ENCODE measurements around the gene ALOX5. TPM values are rescaled to one million over a fixed set of nuclear protein-coding genes. Genes with fewer than 3 reads are reported as not detected.
"Not testable (repeated sequence)": the region's sequence is repeated elsewhere in the genome, so short reads cannot be mapped to it uniquely, and the experiment has no call there.

Gene ALOX5
- total and polyA plus RNA-seq, 7 experiments from 2014 or later, result 1.0 to 143 (median 4.1) TPM

DNA sequence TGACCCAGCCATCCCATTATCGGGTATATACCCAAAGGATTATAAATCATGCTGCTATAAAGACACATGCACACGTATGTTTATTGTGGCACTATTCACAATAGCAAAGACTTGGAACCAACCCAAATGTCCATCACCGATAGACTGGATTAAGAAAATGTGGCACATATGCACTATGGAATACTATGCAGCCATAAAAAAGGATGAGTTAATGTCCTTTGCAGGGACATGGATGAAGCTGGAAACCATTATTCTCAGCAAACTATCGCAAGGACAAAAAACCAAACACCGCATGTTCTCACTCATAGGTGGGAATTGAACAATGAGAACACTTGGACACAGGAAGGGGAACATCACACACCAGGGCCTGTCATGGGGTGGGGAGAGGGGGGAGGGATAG is 41.0 kb downstream of the ALOX5 start:
- DNase-seq; H3K4me3 ChIP-seq (ENCODE audit: low read length); H3K9me3 ChIP-seq (ENCODE audit: control insufficient read depth in 2 of 3, low read length in 3 of 3); H3K36me3 ChIP-seq (ENCODE audit: control insufficient read depth in 2 of 3, insufficient read depth in 3 of 3, low read length in 3 of 3); H3K27ac Mint-ChIP-seq; ATAC-seq; H3K27me3 Mint-ChIP-seq; H3K4me3 Mint-ChIP-seq; CTCF ChIA-PET; H3K27ac ChIP-seq (ENCODE audit: low read depth, low read length); POLR2A ChIA-PET; H3K27me3 ChIP-seq (ENCODE audit: control insufficient read depth in 2 of 2, insufficient read depth in 2 of 2, low read length in 2 of 2); intact Hi-C loops (cut with micrococcal nuclease): not testable (repeated sequence)
- Mint-ChIP-seq H3K36me3 (peaks cover 0 to 58% (median 0%) of the 10 kb centered on the region in 5 donors), H3K9me3 (peaks cover 0 to 13% (median 0%) of the 10 kb centered on the region in 11 donors), H3K4me1 (peaks cover 15 to 39% (median 18%) of the 10 kb centered on the region in 7 donors)
- peaks cover 9 to 12% of the 10 kb centered on the region in 2 donors for H3K4me1 ChIP-seq (ENCODE audit: control insufficient read depth in 2 of 2, insufficient read depth in 2 of 2, low read length in 2 of 2)

GRCh38 chr10:45416603-45417002 is 42.6 kb downstream of the ALOX5 start:
- no peak for DNase-seq
- Histone ChIP-seq H3K27me3 (ENCODE audit: control insufficient read depth in 2 of 2, insufficient read depth in 2 of 2, low read length in 2 of 2) (no peaks in the 10 kb centered on the region), H3K4me3 (ENCODE audit: low read length) (no peak overlapping the region), H3K36me3 (ENCODE audit: control insufficient read depth in 2 of 3, insufficient read depth in 3 of 3, low read length in 3 of 3) (no peaks in the 10 kb centered on the region), H3K4me1 (ENCODE audit: control insufficient read depth in 2 of 2, insufficient read depth in 2 of 2, low read length in 2 of 2) (peaks cover 24 to 27% of the 10 kb centered on the region in 2 donors), H3K27ac (ENCODE audit: low read depth, low read length) (no peak overlapping the region), H3K9me3 (ENCODE audit: control insufficient read depth in 2 of 3, low read length in 3 of 3) (no peaks in the 10 kb centered on the region)
- ChIA-PET CTCF (no interaction called here), POLR2A (no interaction called here)
- Mint-ChIP-seq H3K4me3 (peak overlapping the region in 5 of 10 donors; percentile 2 to 65 (median 19)), H3K4me1 (peaks cover 29 to 44% (median 33%) of the 10 kb centered on the region in 7 donors), H3K36me3 (peaks cover 0 to 57% (median 0%) of the 10 kb centered on the region in 5 donors), H3K27me3 (peaks cover 0 to 5% (median 0%) of the 10 kb centered on the region in 5 donors), H3K27ac (peak overlapping the region in 3 of 9 donors; percentile 13 to 74 (median 57)), H3K9me3 (peaks cover 0 to 13% (median 0%) of the 10 kb centered on the region in 11 donors)
- intact Hi-C loops (cut with micrococcal nuclease), result no loop called here
- ATAC-seq, result no peak

DNA sequence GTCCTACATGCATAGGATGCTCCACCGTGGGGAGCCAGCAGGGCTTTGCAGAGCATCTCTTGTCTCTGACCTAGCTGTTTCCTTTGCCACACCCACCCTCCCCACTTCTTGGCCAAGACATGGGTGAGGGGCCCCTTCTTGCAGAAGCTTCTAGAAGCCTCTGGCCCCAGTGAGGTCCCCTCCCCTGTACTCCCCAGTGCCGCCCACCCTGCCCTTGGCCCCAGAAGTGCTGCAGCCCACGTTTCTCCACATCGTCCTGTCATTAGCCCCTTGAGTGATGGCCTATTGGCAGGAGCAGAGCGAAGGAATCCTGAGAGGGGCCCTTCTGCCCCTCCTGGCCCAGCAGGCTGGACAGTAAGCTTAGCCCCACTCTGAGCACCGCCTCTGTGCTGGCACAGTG is 43.7 kb downstream of the ALOX5 start:
- DNase-seq (no peak), ATAC-seq (no peak)
- Histone ChIP-seq H3K9me3 (ENCODE audit: control insufficient read depth in 2 of 3, low read length in 3 of 3) (no peaks in the 10 kb centered on the region), H3K36me3 (ENCODE audit: control insufficient read depth in 2 of 3, insufficient read depth in 3 of 3, low read length in 3 of 3) (no peaks in the 10 kb centered on the region), H3K27ac (ENCODE audit: low read depth, low read length) (no peak overlapping the region), H3K27me3 (ENCODE audit: control insufficient read depth in 2 of 2, insufficient read depth in 2 of 2, low read length in 2 of 2) (no peaks in the 10 kb centered on the region), H3K4me3 (ENCODE audit: low read length) (no peak overlapping the region), H3K4me1 (ENCODE audit: control insufficient read depth in 2 of 2, insufficient read depth in 2 of 2, low read length in 2 of 2) (peaks cover 29 to 39% of the 10 kb centered on the region in 2 donors)
- Mint-ChIP-seq H3K9me3 (peaks cover 0 to 13% (median 0%) of the 10 kb centered on the region in 11 donors), H3K4me1 (peaks cover 33 to 55% (median 44%) of the 10 kb centered on the region in 7 donors), H3K36me3 (peaks cover 0 to 51% (median 0%) of the 10 kb centered on the region in 5 donors), H3K27ac (peak overlapping the region in 6 of 9 donors; percentile 33 to 99 (median 62)), H3K4me3 (peak overlapping the region; percentile 5 to 97 (median 72)), H3K27me3 (peaks cover 0 to 3% (median 0%) of the 10 kb centered on the region in 5 donors)
- POLR2A ChIA-PET, result interaction anchor here (0.6 kb wide), 1 partner anchor 259 kb away, joined by 6 read pairs; no protein-coding TSS in a partner anchor
- CTCF ChIA-PET, result no interaction called here
- intact Hi-C loops (cut with micrococcal nuclease), result loop anchor here (2.0 kb wide), 3 partner anchors 53 to 255 kb away; partner anchors contain the start of gene ZFAND4 (in 1 of the 2)

DNA sequence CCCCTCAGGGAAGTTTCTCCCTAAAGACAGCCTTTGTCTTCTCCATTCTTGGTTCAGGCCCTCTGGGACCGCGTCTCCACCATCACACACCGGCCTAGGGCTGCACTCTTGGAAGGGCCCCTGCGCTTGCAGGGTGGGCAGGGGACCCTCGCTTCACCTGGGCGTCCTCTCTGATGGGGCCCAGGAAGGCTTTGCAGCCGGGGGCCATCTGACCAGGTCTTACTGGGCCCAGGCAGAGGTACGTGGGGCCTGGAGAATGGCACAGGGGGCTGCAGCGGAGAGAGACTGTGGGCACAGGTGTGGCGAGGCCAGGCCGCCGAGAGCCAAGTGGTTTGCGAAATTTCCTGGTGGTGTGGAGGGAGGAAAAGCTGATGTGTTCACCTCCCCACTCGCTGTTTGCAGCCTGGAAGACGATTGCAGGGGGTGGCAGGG is 44.4 kb downstream of the ALOX5 start:
- CTCF ChIA-PET, result no interaction called here

DNA sequence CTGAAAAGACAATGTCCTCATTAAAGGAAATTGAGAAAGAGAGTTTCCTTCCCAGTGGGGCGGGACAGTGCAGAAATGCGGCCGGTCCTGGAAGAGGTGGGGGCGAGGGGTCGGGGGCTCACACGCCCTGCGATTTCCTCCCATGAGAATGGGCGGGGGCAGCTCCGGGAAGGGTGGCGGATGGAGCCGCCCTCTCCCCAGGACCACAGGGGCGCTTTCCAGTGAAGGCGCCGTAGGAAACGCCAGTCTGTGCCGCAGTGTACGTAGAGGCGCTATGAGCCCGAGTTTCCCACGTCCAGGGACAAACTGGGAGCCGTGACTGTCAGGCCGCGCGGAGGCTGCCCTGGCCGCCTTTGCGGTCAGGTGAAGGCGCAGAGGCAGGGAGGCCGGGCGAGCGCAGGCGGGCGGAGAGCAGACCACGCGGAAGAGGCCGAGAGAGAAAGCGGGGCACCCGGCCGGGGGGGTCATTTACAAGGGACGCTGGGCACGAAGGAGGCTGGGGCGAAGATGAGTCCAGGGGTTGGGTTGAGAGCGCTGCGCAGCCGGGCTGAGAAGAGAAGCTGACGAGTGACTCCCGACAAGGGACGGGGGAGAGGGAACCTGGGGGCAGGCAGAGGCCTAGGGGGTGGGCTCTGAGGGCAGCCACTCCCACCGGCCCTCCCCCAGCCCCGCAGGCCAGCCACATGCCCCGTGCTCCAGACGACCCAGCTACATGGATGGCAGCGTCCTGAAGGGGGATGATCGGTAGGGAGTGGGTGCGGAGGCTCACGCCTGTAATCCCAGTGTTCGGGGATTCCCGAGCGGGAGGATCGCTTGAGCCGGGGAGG is 45.0 kb downstream of the ALOX5 start:
- peaks cover 0 to 3% (median 0%) of the 10 kb centered on the region in 5 donors for H3K27me3 Mint-ChIP-seq
- peaks cover 0 to 11% (median 0%) of the 10 kb centered on the region in 11 donors for H3K9me3 Mint-ChIP-seq
- ChIA-PET CTCF (no interaction called here), POLR2A (interaction anchor here (0.5 to 0.8 kb wide), 2 partner anchors 60 to 308 kb away, joined by 3 read pairs; partner anchors contain the start of gene WASHC2C)
- H3K9me3 ChIP-seq (ENCODE audit: control insufficient read depth in 2 of 3, low read length in 3 of 3), result no peaks in the 10 kb centered on the region
- H3K27ac ChIP-seq (ENCODE audit: low read depth, low read length), result peak overlapping the region; percentile 82
- no peaks in the 10 kb centered on the region for H3K36me3 ChIP-seq (ENCODE audit: control insufficient read depth in 2 of 3, insufficient read depth in 3 of 3, low read length in 3 of 3)
- peak overlapping the region; percentile 89 to 97 (median 94) for H3K4me3 Mint-ChIP-seq
- H3K4me1 Mint-ChIP-seq, result peaks cover 39 to 68% (median 45%) of the 10 kb centered on the region in 7 donors
- H3K4me3 ChIP-seq (ENCODE audit: low read length), result peak overlapping the region; percentile 68
- peak; percentile 73 for ATAC-seq
- DNase-seq, result peak in 8 of 9 donors; percentile 31 to 66 (median 38)
- no peaks in the 10 kb centered on the region for H3K27me3 ChIP-seq (ENCODE audit: control insufficient read depth in 2 of 2, insufficient read depth in 2 of 2, low read length in 2 of 2)
- H3K27ac Mint-ChIP-seq, result peak overlapping the region; percentile 87 to 99 (median 96)
- H3K36me3 Mint-ChIP-seq, result peaks cover 0 to 45% (median 0%) of the 10 kb centered on the region in 5 donors
- H3K4me1 ChIP-seq (ENCODE audit: control insufficient read depth in 2 of 2, insufficient read depth in 2 of 2, low read length in 2 of 2), result peaks cover 32 to 41% of the 10 kb centered on the region in 2 donors
- intact Hi-C loops (cut with micrococcal nuclease), result loop anchor here (1.0 to 2.0 kb wide), 4 partner anchors 52 to 254 kb away; partner anchors contain the start of gene ZFAND4 (in 2 of the 2)

More for the DNA sequence above, 44.4 kb downstream of the ALOX5 start:
- peak overlapping the region; percentile 68 for H3K4me3 ChIP-seq (ENCODE audit: low read length)
- Mint-ChIP-seq H3K36me3 (peaks cover 0 to 48% (median 0%) of the 10 kb centered on the region in 5 donors), H3K9me3 (peaks cover 0 to 13% (median 0%) of the 10 kb centered on the region in 11 donors), H3K27me3 (peaks cover 0 to 3% (median 0%) of the 10 kb centered on the region in 5 donors), H3K4me3 (peak overlapping the region; percentile 89 to 97 (median 94)), H3K4me1 (peaks cover 39 to 62% (median 44%) of the 10 kb centered on the region in 7 donors), H3K27ac (peak overlapping the region; percentile 87 to 99 (median 96))
- no peaks in the 10 kb centered on the region for H3K9me3 ChIP-seq (ENCODE audit: control insufficient read depth in 2 of 3, low read length in 3 of 3)
- ATAC-seq (no peak), DNase-seq (no peak)
- intact Hi-C loops (cut with micrococcal nuclease), result loop anchor here (2.0 kb wide), 3 partner anchors 52 to 254 kb away; partner anchors contain the start of gene ZFAND4 (in 1 of the 2)
- no peaks in the 10 kb centered on the region for H3K27me3 ChIP-seq (ENCODE audit: control insufficient read depth in 2 of 2, insufficient read depth in 2 of 2, low read length in 2 of 2)
- POLR2A ChIA-PET, result interaction anchor here (0.8 kb wide), 1 partner anchor 309 kb away, joined by 3 read pairs; the partner anchor contains the start of gene WASHC2C
- H3K4me1 ChIP-seq (ENCODE audit: control insufficient read depth in 2 of 2, insufficient read depth in 2 of 2, low read length in 2 of 2), result peaks cover 32 to 41% of the 10 kb centered on the region in 2 donors
- H3K27ac ChIP-seq (ENCODE audit: low read depth, low read length), result peak overlapping the region; percentile 82
- no peaks in the 10 kb centered on the region for H3K36me3 ChIP-seq (ENCODE audit: control insufficient read depth in 2 of 3, insufficient read depth in 3 of 3, low read length in 3 of 3)

- ChIA-PET CTCF (no interaction called here), POLR2A (no interaction called here)
- no peaks in the 10 kb centered on the region for H3K36me3 ChIP-seq (ENCODE audit: control insufficient read depth in 2 of 3, insufficient read depth in 3 of 3, low read length in 3 of 3)
- intact Hi-C loops (cut with micrococcal nuclease), result loop anchor here (1.0 to 5.0 kb wide), 7 partner anchors 38 to 253 kb away; partner anchors contain the start of genes ZFAND4 (in 2 of the 2) and ALOX5 (in 1 of the 2)
- peaks cover 0 to 9% (median 0%) of the 10 kb centered on the region in 11 donors for H3K9me3 Mint-ChIP-seq
- ATAC-seq (no peak), DNase-seq (no peak)
- H3K27ac ChIP-seq (ENCODE audit: low read depth, low read length), result peak overlapping the region; percentile 82
- no peaks in the 10 kb centered on the region for H3K27me3 ChIP-seq (ENCODE audit: control insufficient read depth in 2 of 2, insufficient read depth in 2 of 2, low read length in 2 of 2)
- peak overlapping the region; percentile 89 to 97 (median 94) for H3K4me3 Mint-ChIP-seq
- peaks cover 39 to 72% (median 50%) of the 10 kb centered on the region in 7 donors for H3K4me1 Mint-ChIP-seq
- peaks cover 32 to 41% of the 10 kb centered on the region in 2 donors for H3K4me1 ChIP-seq (ENCODE audit: control insufficient read depth in 2 of 2, insufficient read depth in 2 of 2, low read length in 2 of 2)
- peak overlapping the region; percentile 68 for H3K4me3 ChIP-seq (ENCODE audit: low read length)
- peaks cover 0 to under 1% (median 0%) of the 10 kb centered on the region in 5 donors for H3K27me3 Mint-ChIP-seq
- H3K36me3 Mint-ChIP-seq, result peaks cover 0 to 45% (median 0%) of the 10 kb centered on the region in 5 donors
- H3K9me3 ChIP-seq (ENCODE audit: control insufficient read depth in 2 of 3, low read length in 3 of 3), result no peaks in the 10 kb centered on the region
- H3K27ac Mint-ChIP-seq, result peak overlapping the region; percentile 87 to 99 (median 96)
Observed at GRCh38 chr10:45419676-45420025, 45.6 kb downstream of the ALOX5 start.

All from naive thymus-derived CD4-positive, alpha-beta T cell (primary cell).